BE2C (cell line): ENCODE results near the gene SDSL.

ENCODE experiments used
- DNase-seq: peaks from one replicate; pipeline ENCODE4 v3.0.0-alpha.2; 2020
- H3K27me3 ChIP-seq: fragments of 250-450 bp; sonication (Bioruptor Pico); 2 replicates; pipeline ENCODE4 v1.5.1; 2020; ENCODE audit warnings: mild to moderate bottlenecking
- H3K36me3 ChIP-seq: fragments of 250-450 bp; sonication (Bioruptor Pico); 2 replicates; pipeline ENCODE4 v1.5.1; 2020; ENCODE audit warnings: mild to moderate bottlenecking
- H3K4me1 ChIP-seq: fragments of 250-450 bp; sonication (Bioruptor Pico); 2 replicates; pipeline ENCODE4 v1.5.1; 2020
- H3K4me3 ChIP-seq: 2 replicates; pipeline ENCODE4 v1.5.1; 2011; ENCODE audit warnings: low read depth, low read length
- H3K9me3 ChIP-seq: fragments of 250-450 bp; sonication (Bioruptor Pico); 2 replicates; pipeline ENCODE4 v1.5.1; 2020
- TF ChIP-seq, protein P1 (sequence below): IDR thresholded peaks from 2 replicates; pipeline ENCODE4 v1.5.1; 2012; ENCODE audit warnings: mild to moderate bottlenecking, low read depth, low read length

SDSL gene

DNA sequence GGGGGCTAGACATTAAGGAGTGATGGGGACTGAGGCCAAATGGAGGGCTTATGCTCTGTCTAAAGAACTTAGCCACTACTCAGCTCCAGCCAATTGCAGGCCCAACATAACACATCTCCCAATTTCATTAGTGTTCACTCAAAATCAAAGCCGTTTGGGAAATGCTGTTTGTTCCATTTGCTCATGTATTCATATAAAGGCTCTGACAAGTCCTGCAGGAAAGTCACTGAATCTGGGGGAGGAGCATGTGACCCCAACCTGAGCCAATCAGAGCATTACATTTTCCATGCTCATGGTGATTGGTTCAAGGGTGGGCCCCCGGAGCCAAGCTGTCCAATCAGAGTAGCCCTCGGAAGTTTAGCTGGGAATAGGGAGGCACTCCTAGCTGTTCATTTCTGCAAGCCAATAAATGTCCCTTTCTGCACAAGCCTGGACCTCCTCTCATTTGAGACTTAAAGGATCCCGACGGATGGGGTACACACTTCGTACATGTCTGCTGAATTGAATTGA lies 20.9 kb downstream of the SDSL start:
- H3K4me3 ChIP-seq, result no peak overlapping the region
- peaks cover 21% of the 10 kb centered on the region for H3K27me3 ChIP-seq
- DNase-seq, result no peak
- no peaks in the 10 kb centered on the region for H3K9me3 ChIP-seq
- TF ChIP-seq, protein P1, sequence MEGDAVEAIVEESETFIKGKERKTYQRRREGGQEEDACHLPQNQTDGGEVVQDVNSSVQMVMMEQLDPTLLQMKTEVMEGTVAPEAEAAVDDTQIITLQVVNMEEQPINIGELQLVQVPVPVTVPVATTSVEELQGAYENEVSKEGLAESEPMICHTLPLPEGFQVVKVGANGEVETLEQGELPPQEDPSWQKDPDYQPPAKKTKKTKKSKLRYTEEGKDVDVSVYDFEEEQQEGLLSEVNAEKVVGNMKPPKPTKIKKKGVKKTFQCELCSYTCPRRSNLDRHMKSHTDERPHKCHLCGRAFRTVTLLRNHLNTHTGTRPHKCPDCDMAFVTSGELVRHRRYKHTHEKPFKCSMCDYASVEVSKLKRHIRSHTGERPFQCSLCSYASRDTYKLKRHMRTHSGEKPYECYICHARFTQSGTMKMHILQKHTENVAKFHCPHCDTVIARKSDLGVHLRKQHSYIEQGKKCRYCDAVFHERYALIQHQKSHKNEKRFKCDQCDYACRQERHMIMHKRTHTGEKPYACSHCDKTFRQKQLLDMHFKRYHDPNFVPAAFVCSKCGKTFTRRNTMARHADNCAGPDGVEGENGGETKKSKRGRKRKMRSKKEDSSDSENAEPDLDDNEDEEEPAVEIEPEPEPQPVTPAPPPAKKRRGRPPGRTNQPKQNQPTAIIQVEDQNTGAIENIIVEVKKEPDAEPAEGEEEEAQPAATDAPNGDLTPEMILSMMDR, result no peak
- H3K4me1 ChIP-seq, result no peaks in the 10 kb centered on the region
- H3K36me3 ChIP-seq, result no peaks in the 10 kb centered on the region

DNA sequence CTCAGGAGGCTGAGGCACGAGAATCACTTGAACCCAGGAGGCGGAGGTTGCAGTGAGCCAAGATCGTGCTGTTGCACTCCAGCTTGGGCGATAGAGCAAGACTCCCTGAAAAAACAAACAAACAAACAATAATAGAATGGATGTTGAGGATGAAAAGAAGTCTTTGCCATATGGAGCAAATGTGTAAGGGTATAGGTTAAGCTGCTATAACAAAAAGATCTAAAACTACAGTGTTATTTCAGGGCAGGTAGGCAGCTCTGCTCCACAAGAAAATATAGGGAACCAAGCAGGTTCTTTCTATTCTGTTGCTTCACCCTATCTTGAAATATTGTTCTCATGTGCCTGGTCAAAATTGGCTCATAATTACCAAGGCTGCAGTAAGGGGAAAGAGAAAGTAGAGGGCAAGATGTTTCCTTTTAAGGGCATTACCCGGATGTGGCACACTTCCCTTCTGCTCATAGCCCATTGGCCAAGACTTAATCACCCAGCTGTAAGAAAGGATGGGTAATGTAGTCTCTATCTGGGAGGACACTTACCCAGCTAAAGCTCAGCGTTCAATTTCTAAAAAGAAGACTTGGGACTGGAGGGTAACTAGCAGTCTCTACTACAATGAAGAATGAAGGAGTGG lies 23.5 kb downstream of the SDSL start:
- TF ChIP-seq, protein P1, result no peak
- peaks cover 10% of the 10 kb centered on the region for H3K27me3 ChIP-seq
- no peaks in the 10 kb centered on the region for H3K4me1 ChIP-seq
- no peak overlapping the region for H3K4me3 ChIP-seq
- DNase-seq, result no peak
- no peaks in the 10 kb centered on the region for H3K9me3 ChIP-seq
- no peaks in the 10 kb centered on the region for H3K36me3 ChIP-seq

DNA sequence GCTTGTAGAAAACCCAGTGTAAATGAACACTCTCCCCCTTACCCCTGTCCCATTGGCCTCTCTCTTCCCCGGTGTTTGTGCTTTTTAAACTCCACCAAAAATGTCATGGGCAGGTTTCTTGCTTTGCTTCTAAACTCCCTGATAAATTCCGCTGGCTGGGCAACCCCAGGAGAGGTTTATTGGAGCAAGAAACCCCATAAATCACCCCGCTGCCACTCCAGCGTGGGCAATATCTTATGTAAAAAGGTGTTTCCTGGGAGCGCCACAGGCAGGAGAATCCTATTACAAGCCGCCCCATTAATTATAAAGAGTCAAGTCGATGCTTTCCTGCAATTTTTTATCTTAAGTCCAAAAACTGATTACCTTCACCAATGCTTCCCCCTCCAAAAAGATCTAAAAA lies 26.7 kb downstream of the SDSL start:
- Histone ChIP-seq H3K4me1 (no peaks in the 10 kb centered on the region), H3K4me3 (no peak overlapping the region), H3K9me3 (no peaks in the 10 kb centered on the region; the same call in 1 of the 2 replicates), H3K36me3 (no peaks in the 10 kb centered on the region), H3K27me3 (peaks cover 1% of the 10 kb centered on the region; the same call in 1 of the 2 replicates)
- DNase-seq, result no peak
- TF ChIP-seq, protein P1, result no peak

DNA sequence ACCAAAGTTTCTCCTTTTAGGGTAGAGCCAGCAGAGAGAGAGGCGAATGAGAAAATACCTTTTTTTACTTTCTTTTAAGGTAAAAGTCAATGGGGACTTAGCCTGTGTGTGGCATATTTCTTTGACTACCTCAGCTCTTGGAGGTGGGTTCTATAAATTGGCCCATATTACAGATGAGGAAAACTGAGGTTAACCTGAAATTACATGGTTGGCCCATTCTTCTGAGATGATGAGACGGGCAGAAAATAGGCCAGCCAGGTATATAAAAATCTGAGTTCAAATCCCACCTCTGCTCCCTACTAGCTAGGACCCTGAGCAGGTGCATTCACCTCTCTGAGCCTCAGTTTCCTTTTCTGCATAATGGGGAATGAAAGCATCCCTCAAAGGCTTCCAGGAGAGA lies 27.1 kb downstream of the SDSL start:
- TF ChIP-seq, protein P1, result no peak
- Histone ChIP-seq H3K4me3 (no peak overlapping the region), H3K36me3 (no peaks in the 10 kb centered on the region), H3K27me3 (peaks cover 5% of the 10 kb centered on the region; the same call in 1 of the 2 replicates), H3K9me3 (no peaks in the 10 kb centered on the region; the same call in 1 of the 2 replicates), H3K4me1 (no peaks in the 10 kb centered on the region)
- DNase-seq, result no peak

DNA sequence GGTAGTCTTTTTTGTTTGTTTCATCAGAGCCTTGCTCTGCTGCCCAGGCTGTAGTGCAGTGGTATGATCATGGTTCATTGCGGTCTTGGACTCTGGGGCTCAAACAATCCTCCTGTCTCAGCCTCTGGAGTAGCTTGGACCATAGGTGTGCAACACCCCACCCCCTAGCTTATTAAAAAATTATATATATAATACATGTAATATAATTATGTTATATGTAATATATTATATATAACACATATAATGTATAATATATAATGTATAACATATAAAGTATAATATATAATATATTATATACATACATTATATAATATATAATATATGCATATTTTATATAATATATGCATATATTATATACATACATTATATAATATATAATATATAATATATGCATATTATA lies 27.7 kb downstream of the SDSL start:
- H3K27me3 ChIP-seq, result peaks cover 5% of the 10 kb centered on the region; the same call in 1 of the 2 replicates
- no peak for DNase-seq
- no peaks in the 10 kb centered on the region for H3K4me1 ChIP-seq
- TF ChIP-seq, protein P1, result no peak
- no peaks in the 10 kb centered on the region; the same call in 1 of the 2 replicates for H3K9me3 ChIP-seq
- no peaks in the 10 kb centered on the region for H3K36me3 ChIP-seq
- H3K4me3 ChIP-seq, result no peak overlapping the region

DNA sequence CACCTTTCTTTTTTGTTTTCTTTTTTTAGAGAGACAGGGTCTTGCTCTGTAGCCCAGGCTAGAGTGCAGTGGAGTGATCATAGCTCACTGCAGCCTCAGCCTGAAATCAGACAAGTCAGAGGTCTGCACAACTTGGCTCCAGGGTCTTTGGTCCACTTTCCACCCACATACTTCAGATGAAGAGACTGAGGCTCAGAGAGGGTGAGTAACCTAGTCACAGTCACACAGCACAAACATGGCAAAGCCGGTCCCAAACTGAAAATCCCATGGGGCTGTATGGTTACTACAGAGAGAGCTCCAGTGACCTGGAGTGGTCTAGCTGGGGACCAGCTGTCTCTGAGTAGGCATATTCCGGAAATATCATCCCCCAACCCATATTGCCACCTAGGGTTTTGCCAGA lies 30.3 kb downstream of the SDSL start:
- H3K9me3 ChIP-seq, result no peaks in the 10 kb centered on the region; the same call in 1 of the 2 replicates
- H3K4me1 ChIP-seq, result no peaks in the 10 kb centered on the region
- no peak overlapping the region for H3K4me3 ChIP-seq
- peaks cover 9% of the 10 kb centered on the region for H3K27me3 ChIP-seq
- no peak for DNase-seq
- H3K36me3 ChIP-seq, result no peaks in the 10 kb centered on the region
- TF ChIP-seq, protein P1, result no peak
